Measurements from ENCODE around the gene LSG1. TPM values are rescaled to one million over a fixed set of nuclear protein-coding genes. Genes with fewer than 3 reads are reported as not detected.

The LSG1 gene
- total and polyA plus RNA-seq, 9 of the 15 experiments (the other 6 are each of a cell fraction or from before 2014, with no cell fraction given), result 14.9 to 73.7 (median 46.7) TPM

DNA sequence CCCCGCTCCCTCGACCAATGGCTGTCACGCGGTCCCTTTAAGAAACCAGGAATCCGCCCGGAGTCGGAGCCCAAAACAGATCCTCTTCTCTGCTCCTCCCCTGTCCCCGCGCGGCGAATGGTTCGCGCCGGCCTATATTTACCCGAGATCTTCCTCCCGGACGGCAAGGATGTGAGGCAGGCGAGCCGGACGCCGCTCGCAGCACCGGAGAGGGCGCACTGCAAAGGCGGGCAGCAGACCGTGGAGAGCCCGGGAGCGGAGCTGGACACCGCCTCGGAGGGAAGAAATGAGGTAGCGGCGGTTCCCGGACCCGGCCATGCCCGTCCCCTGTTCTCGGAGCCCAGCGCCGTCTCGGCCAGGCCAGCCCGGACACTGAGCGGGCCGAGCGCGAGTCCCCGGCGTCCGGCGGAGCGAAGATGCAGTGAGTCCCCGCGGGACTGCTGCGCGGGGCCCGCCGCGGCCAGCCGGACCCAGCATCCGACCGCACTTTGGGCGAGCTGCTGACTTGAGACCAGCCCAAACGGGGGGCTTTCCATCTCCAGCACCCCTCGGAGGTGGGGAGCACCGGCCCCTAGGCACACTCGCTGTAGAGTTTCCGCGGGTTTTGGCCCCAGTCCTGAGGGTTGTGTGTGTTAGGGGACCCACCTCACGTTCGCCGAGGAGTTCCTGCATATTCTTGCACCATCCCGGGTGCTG lies 13.9 kb upstream of the LSG1 start, which contains the start of gene FAM43A (continued):
- TF ChIP-seq GABPA (tag; conservative IDR thresholded peaks at IDR 0.05; ENCODE audit: low read depth) (no peak), POLR2H (tag; IDR thresholded peaks at IDR 0.05; ENCODE audit: low read depth) (no peak; the same call in 1 of the 2 replicates), ZNF282 (CRISPR knock-in tag; IDR thresholded peaks at IDR 0.05) (no peak), MAFF (IDR thresholded peaks at IDR 0.05; ENCODE audit: low read length) (no peak), ZNF274 (IDR thresholded peaks at IDR 0.05; ENCODE audit: borderline replicate concordance, low read depth, low read length) (no peak), ZNF785 (CRISPR knock-in tag; IDR thresholded peaks at IDR 0.05) (no peak), ZNF140 (CRISPR knock-in tag; IDR thresholded peaks at IDR 0.05) (no peak), L3MBTL2 (IDR thresholded peaks at IDR 0.05) (peak; percentile 86; the same call in 1 of the 2 replicates), ZNF76 (CRISPR knock-in tag; IDR thresholded peaks at IDR 0.05; ENCODE audit: borderline replicate concordance) (0 out of 2 replicates have a peak, but pooled peaks have one; percentile 52), RFX7 (CRISPR knock-in tag; IDR thresholded peaks at IDR 0.05) (no peak), MBD2 (IDR thresholded peaks at IDR 0.05; ENCODE audit: borderline replicate concordance, low read depth) (0 out of 2 replicates have a peak, but pooled peaks have one; percentile 30), ETS2 (tag; IDR thresholded peaks at IDR 0.05; ENCODE audit: borderline replicate concordance, poor library complexity, severe bottlenecking) (no peak)
- TF ChIP-seq, protein P1, sequence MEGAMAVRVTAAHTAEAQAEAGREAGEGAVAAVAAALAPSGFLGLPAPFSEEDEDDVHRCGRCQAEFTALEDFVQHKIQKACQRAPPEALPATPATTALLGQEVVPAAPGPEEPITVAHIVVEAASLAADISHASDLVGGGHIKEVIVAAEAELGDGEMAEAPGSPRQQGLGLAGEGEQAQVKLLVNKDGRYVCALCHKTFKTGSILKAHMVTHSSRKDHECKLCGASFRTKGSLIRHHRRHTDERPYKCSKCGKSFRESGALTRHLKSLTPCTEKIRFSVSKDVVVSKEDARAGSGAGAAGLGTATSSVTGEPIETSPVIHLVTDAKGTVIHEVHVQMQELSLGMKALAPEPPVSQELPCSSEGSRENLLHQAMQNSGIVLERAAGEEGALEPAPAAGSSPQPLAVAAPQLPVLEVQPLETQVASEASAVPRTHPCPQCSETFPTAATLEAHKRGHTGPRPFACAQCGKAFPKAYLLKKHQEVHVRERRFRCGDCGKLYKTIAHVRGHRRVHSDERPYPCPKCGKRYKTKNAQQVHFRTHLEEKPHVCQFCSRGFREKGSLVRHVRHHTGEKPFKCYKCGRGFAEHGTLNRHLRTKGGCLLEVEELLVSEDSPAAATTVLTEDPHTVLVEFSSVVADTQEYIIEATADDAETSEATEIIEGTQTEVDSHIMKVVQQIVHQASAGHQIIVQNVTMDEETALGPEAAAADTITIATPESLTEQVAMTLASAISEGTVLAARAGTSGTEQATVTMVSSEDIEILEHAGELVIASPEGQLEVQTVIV (CRISPR knock-in tag; IDR thresholded peaks at IDR 0.05; ENCODE audit: borderline replicate concordance), result no peak
- TF ChIP-seq, protein P2, sequence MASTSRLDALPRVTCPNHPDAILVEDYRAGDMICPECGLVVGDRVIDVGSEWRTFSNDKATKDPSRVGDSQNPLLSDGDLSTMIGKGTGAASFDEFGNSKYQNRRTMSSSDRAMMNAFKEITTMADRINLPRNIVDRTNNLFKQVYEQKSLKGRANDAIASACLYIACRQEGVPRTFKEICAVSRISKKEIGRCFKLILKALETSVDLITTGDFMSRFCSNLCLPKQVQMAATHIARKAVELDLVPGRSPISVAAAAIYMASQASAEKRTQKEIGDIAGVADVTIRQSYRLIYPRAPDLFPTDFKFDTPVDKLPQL (IDR thresholded peaks at IDR 0.05; ENCODE audit: extremely low read depth, insufficient read length), result no peak
- TF ChIP-seq, protein P3, sequence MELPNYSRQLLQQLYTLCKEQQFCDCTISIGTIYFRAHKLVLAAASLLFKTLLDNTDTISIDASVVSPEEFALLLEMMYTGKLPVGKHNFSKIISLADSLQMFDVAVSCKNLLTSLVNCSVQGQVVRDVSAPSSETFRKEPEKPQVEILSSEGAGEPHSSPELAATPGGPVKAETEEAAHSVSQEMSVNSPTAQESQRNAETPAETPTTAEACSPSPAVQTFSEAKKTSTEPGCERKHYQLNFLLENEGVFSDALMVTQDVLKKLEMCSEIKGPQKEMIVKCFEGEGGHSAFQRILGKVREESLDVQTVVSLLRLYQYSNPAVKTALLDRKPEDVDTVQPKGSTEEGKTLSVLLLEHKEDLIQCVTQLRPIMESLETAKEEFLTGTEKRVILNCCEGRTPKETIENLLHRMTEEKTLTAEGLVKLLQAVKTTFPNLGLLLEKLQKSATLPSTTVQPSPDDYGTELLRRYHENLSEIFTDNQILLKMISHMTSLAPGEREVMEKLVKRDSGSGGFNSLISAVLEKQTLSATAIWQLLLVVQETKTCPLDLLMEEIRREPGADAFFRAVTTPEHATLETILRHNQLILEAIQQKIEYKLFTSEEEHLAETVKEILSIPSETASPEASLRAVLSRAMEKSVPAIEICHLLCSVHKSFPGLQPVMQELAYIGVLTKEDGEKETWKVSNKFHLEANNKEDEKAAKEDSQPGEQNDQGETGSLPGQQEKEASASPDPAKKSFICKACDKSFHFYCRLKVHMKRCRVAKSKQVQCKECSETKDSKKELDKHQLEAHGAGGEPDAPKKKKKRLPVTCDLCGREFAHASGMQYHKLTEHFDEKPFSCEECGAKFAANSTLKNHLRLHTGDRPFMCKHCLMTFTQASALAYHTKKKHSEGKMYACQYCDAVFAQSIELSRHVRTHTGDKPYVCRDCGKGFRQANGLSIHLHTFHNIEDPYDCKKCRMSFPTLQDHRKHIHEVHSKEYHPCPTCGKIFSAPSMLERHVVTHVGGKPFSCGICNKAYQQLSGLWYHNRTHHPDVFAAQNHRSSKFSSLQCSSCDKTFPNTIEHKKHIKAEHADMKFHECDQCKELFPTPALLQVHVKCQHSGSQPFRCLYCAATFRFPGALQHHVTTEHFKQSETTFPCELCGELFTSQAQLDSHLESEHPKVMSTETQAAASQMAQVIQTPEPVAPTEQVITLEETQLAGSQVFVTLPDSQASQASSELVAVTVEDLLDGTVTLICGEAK (IDR thresholded peaks at IDR 0.05), result no peak
- TF ChIP-seq, protein P3 (CRISPR knock-in tag; IDR thresholded peaks at IDR 0.05), result no peak

All from K562 (cell line).